ENCODE measurements around the gene TNFRSF8. TPM values are rescaled to one million over a fixed set of nuclear protein-coding genes. Genes with fewer than 3 reads are reported as not detected.

The TNFRSF8 gene
- total and polyA plus RNA-seq, 9 of the 15 experiments (the other 6 are each of a cell fraction or from before 2014, with no cell fraction given) = 3.5 to 38.4 (median 17.1) TPM

GRCh38 chr1:12161662-12162458, 98.8 kb downstream of the TNFRSF8 start (continued):
- 0 out of 2 replicates have a peak, but pooled peaks have one; percentile 48 for TF ChIP-seq CREB1 (IDR thresholded peaks at IDR 0.05)
- TF ChIP-seq CREB1 (CRISPR knock-in tag; IDR thresholded peaks at IDR 0.05) = no peak
- peak; percentile 86; the same call in 1 of the 2 replicates for TF ChIP-seq ZBTB7A (IDR thresholded peaks at IDR 0.05; ENCODE audit: borderline replicate concordance, control insufficient read depth, low read depth, low read length)
- TF ChIP-seq TCFL5 (CRISPR knock-in tag; conservative IDR thresholded peaks at IDR 0.05) = 0 out of 2 replicates have a peak, but pooled peaks have one; percentile 23
- 0 out of 2 replicates have a peak, but pooled peaks have one; percentile 59 for TF ChIP-seq ARID3B (CRISPR knock-in tag; IDR thresholded peaks at IDR 0.05; ENCODE audit: borderline replicate concordance)
- TF ChIP-seq RNF2 (IDR thresholded peaks at IDR 0.05) = peak; percentile 95
- TF ChIP-seq POLR2AphosphoS5 (IDR thresholded peaks at IDR 0.05; ENCODE audit: control insufficient read depth, insufficient read depth, low read depth, low read length) = peak; percentile 92
- peak; percentile 45; the same call in 1 of the 2 replicates for TF ChIP-seq MEF2D (tag; conservative IDR thresholded peaks at IDR 0.05; ENCODE audit: low read depth)
- TF ChIP-seq CHD7 (IDR thresholded peaks at IDR 0.05; ENCODE audit: low read depth, low read length) = no peak
- TF ChIP-seq CHD2 (IDR thresholded peaks at IDR 0.05; ENCODE audit: low read depth, low read length) = peak; percentile 33; the same call in 1 of the 2 replicates
- TF ChIP-seq FOXM1 (IDR thresholded peaks at IDR 0.05; ENCODE audit: low read depth) = peak; percentile 86
- no peak for TF ChIP-seq FOXM1 (CRISPR knock-in tag; IDR thresholded peaks at IDR 0.05; ENCODE audit: low read depth)
